ENCODE measurements around the gene SORCS3. TPM values are rescaled to one million over a fixed set of nuclear protein-coding genes. Genes with fewer than 3 reads are reported as not detected.

The SORCS3 gene
- total and polyA plus RNA-seq, 10 of the 15 experiments (the other 5 are each of a cell fraction or from before 2014, with no cell fraction given) = 0.01 to 0.04 (median 0.02) TPM; not detected in 7

- intact Hi-C loops (cut with micrococcal nuclease; ENCODE audit: unreplicated experiment) (no loop called here), in situ Hi-C loops (cut with MboI) (no loop called here)
- RAD21 ChIA-PET (ENCODE audit: unreplicated experiment) = no interaction called here
- H3K4me3 ChIP-seq = no peak overlapping the region
- POLR2A ChIA-PET = no interaction called here
- 59% methylated on average over 1 of the region's 1 CpG for WGBS (ENCODE audit: insufficient coverage, insufficient replicate concordance, low lambda C conversion rate, missing lambda C conversion rate)
- no peak overlapping the region for H2AFZ ChIP-seq (ENCODE audit: control insufficient read depth, low read depth, low read length)
- no peak overlapping the region for H3K27ac ChIP-seq (ENCODE audit: control insufficient read depth, insufficient read depth)
- H3K27me3 ChIP-seq (replicated peaks in 1 of 2; ENCODE audit: control insufficient read depth in 2 of 2, insufficient read depth in 2 of 2, low read length in 1 of 2) = no peaks in the 10 kb centered on the region
- BruUV-seq (replicated peaks) = no TSS peak
- DNase-seq (ENCODE audit: low read depth, low spot score) = no peak
- no peaks in the 10 kb centered on the region for H4K20me1 ChIP-seq (ENCODE audit: control insufficient read depth, insufficient read depth)
- H3K36me3 ChIP-seq (ENCODE audit: control insufficient read depth in 2 of 2, insufficient read depth in 2 of 2, low read length in 1 of 2) = no peaks in the 10 kb centered on the region
- H3K9ac ChIP-seq (ENCODE audit: control insufficient read depth, insufficient read depth, low read length) = no peak overlapping the region
- SMC1A ChIA-PET (ENCODE audit: uncharacterized antibody, unreplicated experiment) = interaction anchor here (1.1 to 1.5 kb wide), 2 partner anchors 20 to 48 kb away, joined by 3 read pairs; no protein-coding TSS in a partner anchor
- no peak for TF ChIP-seq ZNF24 (IDR thresholded peaks at IDR 0.05)
- no peak for TF ChIP-seq IKZF1 (conservative IDR thresholded peaks at IDR 0.05)
- no peak for TF ChIP-seq HCFC1 (IDR thresholded peaks at IDR 0.05; ENCODE audit: low read length)
- no peak for TF ChIP-seq BCL11A (IDR thresholded peaks at IDR 0.05; ENCODE audit: low read depth, low read length)
- TF ChIP-seq POLR2AphosphoS2 (IDR thresholded peaks at IDR 0.05; ENCODE audit: low read depth, low read length) = no peak
- no peak for TF ChIP-seq BACH1 (IDR thresholded peaks at IDR 0.05; ENCODE audit: borderline replicate concordance)
- no peak for TF ChIP-seq PRDM15 (CRISPR knock-in tag; IDR thresholded peaks at IDR 0.05)
- TF ChIP-seq CREM (IDR thresholded peaks at IDR 0.05; ENCODE audit: low read depth) = no peak
- TF ChIP-seq SMARCA5 (IDR thresholded peaks at IDR 0.05) = no peak
- no peak for TF ChIP-seq MEF2B (IDR thresholded peaks at IDR 0.05; ENCODE audit: partially characterized antibody, poor library complexity, severe bottlenecking)
- TF ChIP-seq BHLHE40 (IDR thresholded peaks at IDR 0.05; ENCODE audit: borderline replicate concordance in 1 of 2, low read depth in 2 of 2, low read length in 1 of 2) = no peak
- no peak for TF ChIP-seq USF1 (IDR thresholded peaks at IDR 0.05; ENCODE audit: borderline replicate concordance, extremely low read length, insufficient read depth, low read depth, low read length)
- CTCF ChIA-PET = interaction anchor here (1.2 kb wide), 1 partner anchor 122 kb away, joined by 3 read pairs; no protein-coding TSS in a partner anchor
- FAIRE-seq = no peak
- H3K4me2 ChIP-seq (ENCODE audit: control insufficient read depth, insufficient read depth) = no peak overlapping the region
- H3K9me3 ChIP-seq (replicated peaks; ENCODE audit: control insufficient read depth, insufficient read depth, low read length) = no peaks in the 10 kb centered on the region; the same call in 2 of the 3 replicates
- H3K79me2 ChIP-seq (ENCODE audit: control insufficient read depth, insufficient read depth, low read length) = no peaks in the 10 kb centered on the region
- ATAC-seq = no peak
- no peaks in the 10 kb centered on the region for H3K4me1 ChIP-seq (ENCODE audit: control insufficient read depth, insufficient read depth, low read length)
Observed at GRCh38 chr10:104802941-104803340, 161.9 kb downstream of the SORCS3 start.

Measured in GM12878 (cell line).